Activated gamma-delta T cell treated with anti-CD3 and anti-CD28 coated beads, Interleukin-2, amount 50 U/mL, for 16 hours (primary cell): ENCODE results near the gene TIMM29.

Experiments
- DNase-seq: peaks from one replicate; pipeline ENCODE4 v3.0.0-alpha.2; 2020; ENCODE audit warnings: low read depth

Gene TIMM29

DNA sequence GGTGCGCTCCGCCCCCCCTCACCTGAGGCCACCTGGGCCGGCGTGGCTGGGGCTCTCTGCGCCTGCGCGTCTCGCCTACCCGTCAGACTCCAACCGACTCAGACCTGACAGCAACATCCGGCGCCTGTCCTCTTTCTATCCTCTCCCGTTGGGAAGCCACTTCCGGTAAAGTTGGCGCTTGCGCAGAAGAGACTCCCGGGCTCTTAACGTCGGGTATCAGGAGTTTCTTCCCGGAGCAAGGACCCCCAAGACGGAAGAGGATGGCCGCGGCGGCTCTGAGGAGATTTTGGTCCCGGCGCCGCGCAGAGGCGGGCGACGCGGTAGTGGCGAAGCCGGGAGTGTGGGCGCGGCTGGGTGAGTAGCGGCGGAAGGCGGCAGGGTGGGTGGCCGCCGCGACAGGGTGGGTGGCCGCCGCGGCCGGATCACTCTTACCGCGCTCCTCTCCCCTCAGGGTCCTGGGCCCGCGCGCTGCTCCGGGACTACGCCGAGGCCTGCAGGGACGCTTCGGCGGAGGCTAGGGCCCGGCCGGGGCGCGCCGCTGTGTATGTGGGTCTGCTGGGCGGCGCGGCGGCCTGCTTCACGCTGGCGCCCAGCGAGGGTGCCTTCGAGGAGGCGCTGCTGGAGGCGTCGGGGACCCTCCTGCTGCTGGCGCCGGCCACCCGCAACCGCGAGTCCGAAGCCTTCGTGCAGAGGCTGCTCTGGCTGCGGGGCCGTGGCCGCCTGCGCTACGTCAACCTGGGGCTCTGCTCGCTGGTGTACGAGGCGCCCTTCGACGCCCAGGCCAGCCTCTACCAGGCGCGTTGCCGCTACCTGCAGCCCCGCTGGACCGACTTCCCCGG is at the start of gene TIMM29, which contains the start of gene YIPF2:
TSS of gene TIMM29 (plus strand) at position 249 of the 839 bp plus-strand sequence. CDS start at position 261, 12 bp downstream.
TSS of gene YIPF2 (minus strand) at position 77 of the 839 bp plus-strand sequence. CDS start 229 bp downstream, outside the sequence.
- peak; percentile 91 for DNase-seq

- DNase-seq, result no peak
These were observed 47.1 kb upstream of the TIMM29 start for GRCh38 chr19:10881403-10882107.

DNA sequence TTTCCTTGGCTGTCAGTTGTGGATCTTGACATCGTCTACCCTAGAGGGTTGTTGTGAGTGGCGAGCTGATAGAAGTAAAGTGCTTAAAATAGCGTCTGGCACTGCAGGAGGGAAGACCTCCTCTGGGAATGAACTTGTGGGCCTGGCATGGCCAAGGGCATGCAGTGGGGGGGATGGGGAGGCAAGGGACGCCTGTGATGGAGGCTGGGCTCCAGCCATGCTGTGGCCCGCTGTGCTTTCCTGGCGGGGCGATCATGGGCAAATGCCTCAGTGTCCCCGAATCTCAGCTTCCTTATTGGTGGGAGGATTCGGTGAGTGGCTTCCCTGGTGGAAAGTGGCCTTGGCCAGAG is 46.5 kb upstream of the TIMM29 start:
- no peak for DNase-seq

- DNase-seq, result no peak
These were observed 44.3 kb upstream of the TIMM29 start for GRCh38 chr19:10884274-10884673.

GRCh38 chr19:10885201-10886169 is 43.1 kb upstream of the TIMM29 start:
- DNase-seq, result no peak

GRCh38 chr19:10887616-10888367 is 40.8 kb upstream of the TIMM29 start:
- no peak for DNase-seq

- DNase-seq, result no peak
These were observed 40.2 kb upstream of the TIMM29 start for GRCh38 chr19:10888421-10888866.

DNA sequence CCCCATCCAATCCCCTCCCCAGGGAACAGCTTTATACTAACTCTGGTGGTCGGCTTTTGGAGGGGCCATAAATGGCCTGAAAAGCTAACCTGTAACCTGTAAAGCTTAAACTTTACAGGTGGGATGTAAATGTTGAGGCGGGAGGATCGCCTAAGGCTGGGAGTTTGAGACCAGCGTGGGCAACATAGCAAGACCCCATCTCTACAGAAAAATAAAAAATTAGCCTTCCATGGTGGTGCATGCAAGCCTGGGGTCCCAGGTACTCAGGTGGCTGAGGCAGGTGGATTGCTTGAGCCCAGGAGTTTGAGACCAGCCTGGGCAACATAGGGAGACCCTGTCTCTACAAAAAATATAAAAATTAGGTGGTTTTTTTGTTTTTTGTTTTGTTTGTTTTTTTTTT is 38.7 kb upstream of the TIMM29 start:
- DNase-seq, result no peak

GRCh38 chr19:10891405-10892086 is 37.1 kb upstream of the TIMM29 start:
- no peak for DNase-seq

DNA sequence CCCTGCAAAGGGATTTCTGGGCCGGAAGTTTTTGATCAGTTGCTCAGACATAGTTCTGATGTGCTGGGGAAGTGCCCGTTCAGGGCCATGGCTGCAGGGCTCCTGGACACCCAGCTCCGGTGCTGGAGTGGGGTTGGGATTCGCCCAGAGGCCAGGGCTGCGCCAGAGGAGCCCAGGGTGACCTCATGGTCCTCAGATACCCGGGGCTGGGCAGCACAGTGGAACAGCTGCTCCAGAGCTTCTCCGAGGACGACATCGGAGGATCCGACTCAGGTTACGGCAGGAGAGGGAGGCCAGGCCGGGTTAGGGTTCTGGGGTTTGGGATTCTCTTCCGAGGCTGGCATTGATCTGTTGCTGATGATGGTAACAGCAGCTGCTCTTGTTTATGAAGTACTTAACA is 36.4 kb upstream of the TIMM29 start:
- no peak for DNase-seq

DNA sequence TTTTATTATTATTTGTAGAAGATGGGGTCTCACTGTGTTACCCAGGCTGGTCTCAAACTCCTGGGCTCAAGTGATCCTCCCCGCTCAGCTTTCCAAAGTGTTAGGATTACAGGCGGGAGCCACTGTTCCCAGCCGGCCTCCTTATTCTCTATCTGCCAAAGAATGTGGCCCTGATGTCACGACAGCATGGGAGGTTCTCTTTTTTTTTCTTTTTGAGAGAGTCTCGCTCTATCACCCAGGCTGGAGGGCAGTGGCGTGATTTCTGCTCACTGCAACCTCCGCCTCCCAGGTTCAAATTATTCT is 33.7 kb upstream of the TIMM29 start:
- DNase-seq, result no peak

- DNase-seq, result no peak
These were observed 33.2 kb upstream of the TIMM29 start for GRCh38 chr19:10895363-10895762.

GRCh38 chr19:10895920-10896319 is 32.7 kb upstream of the TIMM29 start:
- no peak for DNase-seq

DNA sequence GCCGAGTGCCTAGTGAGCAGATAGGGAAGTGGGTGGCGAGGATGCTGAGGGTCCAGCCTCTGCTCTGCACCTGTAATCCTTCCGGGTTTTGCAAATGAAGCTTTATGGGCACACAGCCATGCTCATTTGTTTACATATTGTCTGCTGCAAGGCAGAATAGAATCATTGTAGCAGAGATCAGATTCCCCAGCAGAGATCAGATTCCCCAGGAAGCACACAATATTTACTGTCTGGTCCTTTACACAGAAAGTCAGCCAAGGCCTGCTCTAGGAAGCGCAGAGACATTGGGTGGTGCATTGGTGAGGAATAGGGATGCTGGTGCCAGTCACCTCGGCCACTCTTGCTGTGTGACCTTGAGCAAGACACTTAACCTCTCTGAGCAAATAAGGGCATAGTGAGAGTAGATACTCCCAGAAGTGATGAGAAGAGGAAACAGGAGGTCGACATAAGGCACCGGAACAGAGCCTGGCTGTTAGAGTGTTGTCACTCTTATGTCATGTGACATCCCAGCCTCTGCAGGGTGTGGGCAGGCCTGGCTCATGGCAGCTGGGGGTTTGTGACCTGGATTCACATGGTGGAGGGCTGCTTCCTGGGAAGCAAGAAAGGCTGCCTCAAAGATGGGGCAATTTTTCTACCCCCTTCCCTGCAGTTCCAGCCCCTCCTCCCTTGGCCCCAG is 31.6 kb upstream of the TIMM29 start:
- DNase-seq, result no peak

DNA sequence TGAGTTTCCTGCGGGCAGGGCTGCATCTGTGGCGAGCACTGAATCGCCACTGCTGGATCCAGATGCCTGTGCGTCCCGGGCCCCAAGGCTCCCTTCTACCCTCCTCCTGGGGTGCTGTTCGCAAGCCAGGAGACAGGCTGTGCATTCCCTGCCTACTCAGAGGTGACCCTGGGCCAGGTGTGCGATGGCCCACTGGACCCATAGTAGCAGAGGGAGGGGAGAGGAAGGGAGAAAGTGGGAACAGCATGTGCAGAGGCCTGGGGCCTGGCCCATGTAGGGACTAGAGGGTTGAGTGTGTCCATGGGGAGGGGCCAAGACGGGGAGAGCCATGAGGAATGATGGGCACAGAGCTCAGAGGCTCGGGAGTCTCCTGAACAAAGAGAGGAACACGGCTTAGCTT is 30.0 kb upstream of the TIMM29 start:
- no peak for DNase-seq

DNA sequence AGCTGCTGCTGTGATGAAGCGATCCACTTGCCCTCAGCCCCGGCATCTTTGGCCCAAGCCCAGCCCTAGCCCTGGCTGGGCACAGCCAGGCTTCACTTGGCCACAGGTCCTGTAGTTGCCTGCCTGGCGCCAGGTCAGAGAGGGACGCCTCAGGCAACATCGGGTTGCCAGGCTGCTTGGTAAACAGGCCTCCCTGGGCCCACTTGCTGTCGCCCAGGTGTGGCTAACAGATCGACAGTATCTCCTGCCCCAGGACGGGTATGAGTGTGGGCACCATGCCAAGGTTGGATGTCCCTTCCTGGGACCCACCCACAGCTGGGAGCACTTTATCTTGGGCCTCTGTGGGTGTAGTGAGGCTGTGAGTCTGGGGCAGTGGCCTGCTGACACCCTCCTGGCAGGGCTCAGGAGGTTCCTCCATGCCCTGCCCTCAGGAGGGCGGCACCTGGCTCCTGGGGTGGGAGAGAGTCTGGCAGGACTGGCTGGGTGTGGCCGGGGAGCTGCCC is 29.4 kb upstream of the TIMM29 start:
- no peak for DNase-seq

- no peak for DNase-seq
These were observed 20.7 kb upstream of the TIMM29 start for GRCh38 chr19:10907925-10908324.

GRCh38 chr19:10908380-10908960 is 20.1 kb upstream of the TIMM29 start:
- no peak for DNase-seq

DNA sequence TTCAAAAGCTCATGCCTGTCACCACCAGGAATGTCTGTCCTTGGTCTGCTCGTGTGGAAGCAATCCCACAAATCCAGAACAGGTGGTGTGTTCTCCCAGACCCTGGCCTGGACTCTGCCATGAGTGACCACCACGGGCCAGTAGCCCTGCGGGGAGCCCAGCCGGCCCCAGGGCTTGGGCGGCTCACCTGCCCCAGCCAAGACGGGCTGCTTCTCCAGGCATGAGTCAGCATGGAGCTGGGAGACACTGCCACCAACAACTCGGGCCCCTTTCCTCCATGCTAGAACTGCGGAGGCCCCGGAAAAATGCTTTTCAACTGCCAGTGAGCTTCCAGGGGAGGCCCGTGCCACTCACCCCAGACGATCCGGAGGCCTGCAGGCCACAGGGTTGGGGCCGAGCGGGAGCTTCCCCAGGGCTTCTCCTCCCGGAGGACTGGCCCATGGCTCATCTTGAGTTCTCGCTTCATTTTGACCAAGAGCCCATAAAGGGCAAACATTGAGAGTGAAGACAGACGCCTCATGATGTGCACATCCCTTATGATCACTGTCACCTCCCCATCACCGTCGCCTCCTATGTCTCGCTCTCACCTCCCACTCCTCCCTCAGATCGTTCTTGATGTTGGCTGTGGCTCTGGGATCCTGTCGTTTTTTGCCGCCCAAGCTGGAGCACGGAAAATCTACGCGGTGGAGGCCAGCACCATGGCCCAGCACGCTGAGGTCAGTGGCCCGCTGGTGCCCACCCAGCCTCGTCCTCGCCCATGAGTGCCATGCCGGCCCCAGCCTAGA is 16.8 kb upstream of the TIMM29 start:
- DNase-seq, result no peak
